Fibroblast of skin of right quadriceps (primary cell): ENCODE measurements around the gene VGLL4.

Experiments used
- DNase-seq: peaks from one replicate; pipeline ENCODE4 v3.0.0-alpha.2; 2013

The VGLL4 gene

GRCh38 chr3:11651900-11652299 lies 8.2 kb upstream of the VGLL4 start:
- DNase-seq, result peak; percentile 42

GRCh38 chr3:11651477-11651876 lies 7.8 kb upstream of the VGLL4 start:
- DNase-seq, result no peak

GRCh38 chr3:11650391-11650790 lies 6.7 kb upstream of the VGLL4 start:
- DNase-seq, result no peak

- DNase-seq, result no peak
These were observed 5.0 kb upstream of the VGLL4 start for GRCh38 chr3:11648735-11649134.

- DNase-seq, result peak; percentile 34
These were observed 513 bp downstream of the VGLL4 start for GRCh38 chr3:11643201-11643603.

GRCh38 chr3:11642431-11643191 lies 1.1 kb downstream of the VGLL4 start:
- peak; percentile 93 for DNase-seq

GRCh38 chr3:11641683-11642430 lies 1.9 kb downstream of the VGLL4 start:
- DNase-seq, result peak; percentile 60

- DNase-seq, result peak; percentile 56
These were observed 2.4 kb downstream of the VGLL4 start for GRCh38 chr3:11641316-11641682.

GRCh38 chr3:11640009-11640673 lies 3.6 kb downstream of the VGLL4 start:
- DNase-seq, result peak; percentile 42

GRCh38 chr3:11638495-11639358 lies 5.0 kb downstream of the VGLL4 start:
- no peak for DNase-seq

GRCh38 chr3:11637901-11638458 lies 5.7 kb downstream of the VGLL4 start:
- peak; percentile 93 for DNase-seq

- DNase-seq, result no peak
These were observed 7.3 kb downstream of the VGLL4 start for GRCh38 chr3:11636394-11636770.

- no peak for DNase-seq
These were observed 7.9 kb downstream of the VGLL4 start for GRCh38 chr3:11635680-11636393.

- no peak for DNase-seq
These were observed 8.6 kb downstream of the VGLL4 start for GRCh38 chr3:11634974-11635612.

- DNase-seq, result no peak
These were observed 9.6 kb downstream of the VGLL4 start for GRCh38 chr3:11634081-11634635.

- no peak for DNase-seq
These were observed 10.7 kb downstream of the VGLL4 start for GRCh38 chr3:11632966-11633365.

GRCh38 chr3:11632564-11632963 lies 11.2 kb downstream of the VGLL4 start:
- no peak for DNase-seq

GRCh38 chr3:11631820-11632219 lies 11.9 kb downstream of the VGLL4 start:
- DNase-seq, result no peak

GRCh38 chr3:11629716-11630115 lies 14.0 kb downstream of the VGLL4 start:
- DNase-seq, result peak; percentile 96

- DNase-seq, result no peak
These were observed 16.1 kb downstream of the VGLL4 start for GRCh38 chr3:11627612-11628011.

GRCh38 chr3:11626084-11626463 lies 17.6 kb downstream of the VGLL4 start:
- DNase-seq, result no peak
